ENCODE measurements around the gene ICOS.

ICOS gene

GRCh38 chr2:203936535-203936934 is at the start of gene ICOS:
Gene ICOS, plus strand, starts transcription at chr2:203936763. Its CDS starts 52 bp downstream, at chr2:203936815.
- DNase-seq: peak; percentile 91

DNA sequence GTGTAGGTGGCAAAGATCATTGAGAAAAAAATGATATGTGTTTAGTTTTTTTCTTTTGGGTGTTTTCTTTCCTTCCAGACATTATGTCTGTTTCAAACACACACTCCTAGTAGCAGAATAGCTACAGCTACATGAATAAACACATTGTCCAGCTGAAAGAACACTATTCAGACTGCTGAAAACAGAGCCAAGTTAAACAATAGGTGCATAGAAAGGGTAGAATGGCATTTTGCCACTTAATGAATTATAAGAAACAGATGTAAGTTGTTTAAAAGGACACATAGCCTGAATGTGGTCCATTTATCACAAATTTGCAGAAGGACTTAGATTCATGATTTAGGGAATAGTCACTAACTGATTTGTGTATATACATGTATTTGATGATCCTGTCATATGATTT is 48.9 kb upstream of the ICOS start:
- no peak for DNase-seq

- peak; percentile 63 for DNase-seq
Measured at GRCh38 chr2:203889542-203889941, 47.0 kb upstream of the ICOS start.

DNA sequence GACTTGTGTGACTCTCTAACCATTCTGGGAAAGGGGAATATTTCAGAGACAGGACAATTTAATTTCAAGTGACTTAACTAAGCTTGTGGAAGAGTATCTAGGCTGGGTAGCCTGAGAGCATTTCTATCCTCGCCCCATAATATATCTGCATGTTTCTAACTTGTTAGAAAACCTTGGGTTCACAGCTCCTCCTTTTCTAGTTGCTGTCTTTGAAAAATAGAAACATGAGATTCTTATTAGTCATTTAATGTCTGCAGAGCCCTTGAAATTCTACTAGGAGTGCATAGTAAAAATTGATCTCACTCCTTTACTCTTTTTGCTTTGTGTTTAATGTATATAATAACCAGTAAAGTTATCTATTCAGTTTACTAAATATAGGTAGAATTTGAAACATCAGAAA is 46.6 kb upstream of the ICOS start:
- peak; percentile 55 for DNase-seq

- no peak for DNase-seq
Measured at GRCh38 chr2:203890733-203891132, 45.8 kb upstream of the ICOS start.

DNA sequence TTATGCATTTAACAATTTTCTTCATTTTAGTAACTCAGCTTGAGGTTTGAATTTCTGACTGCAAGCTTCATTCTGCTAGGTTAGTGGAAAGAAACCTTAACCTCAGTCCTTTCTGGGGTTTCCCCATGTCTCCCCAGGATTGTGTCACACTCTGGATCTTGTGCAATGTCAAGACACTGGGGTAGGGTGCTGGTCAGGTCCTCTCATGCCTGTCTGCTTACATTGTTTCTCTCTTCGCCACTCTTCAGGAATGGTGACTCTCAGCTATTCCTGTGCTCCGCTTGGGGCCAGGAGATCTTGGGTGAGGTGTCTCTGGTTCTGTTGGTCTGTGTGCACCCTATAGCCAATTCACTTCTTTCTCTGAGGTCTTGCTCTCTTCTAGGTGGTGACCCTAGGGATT is 45.1 kb upstream of the ICOS start:
- DNase-seq: peak; percentile 95

- no peak for DNase-seq
Measured at GRCh38 chr2:203892207-203892606, 44.4 kb upstream of the ICOS start.

GRCh38 chr2:203893401-203893800 is 43.2 kb upstream of the ICOS start:
- no peak for DNase-seq

- DNase-seq: no peak
Measured at GRCh38 chr2:203893840-203894239, 42.7 kb upstream of the ICOS start.

- peak; percentile 86 for DNase-seq
Measured at GRCh38 chr2:203894262-203894661, 42.3 kb upstream of the ICOS start.

DNA sequence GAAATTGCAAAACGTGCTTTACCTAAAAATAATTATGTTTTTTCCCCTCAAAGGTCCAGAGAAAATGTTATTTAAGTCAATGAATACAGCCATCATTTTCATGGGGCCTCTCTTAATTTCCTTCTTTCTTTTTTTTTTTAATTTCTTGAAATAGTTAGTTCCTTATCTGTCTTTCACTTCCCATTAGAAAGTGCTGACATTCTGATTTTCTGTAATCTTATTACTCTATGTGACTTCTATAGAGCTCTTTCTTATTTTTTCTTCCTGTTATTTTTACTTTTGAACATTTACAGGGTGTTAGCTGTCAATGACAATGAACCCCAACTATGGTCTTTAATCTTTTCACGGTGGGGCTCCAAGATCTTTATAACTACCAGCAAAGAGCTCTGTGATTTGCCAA is 39.0 kb upstream of the ICOS start:
- DNase-seq: no peak

GRCh38 chr2:203898657-203899056 is 37.9 kb upstream of the ICOS start:
- no peak for DNase-seq

GRCh38 chr2:203900253-203900652 is 36.3 kb upstream of the ICOS start:
- DNase-seq: no peak

DNA sequence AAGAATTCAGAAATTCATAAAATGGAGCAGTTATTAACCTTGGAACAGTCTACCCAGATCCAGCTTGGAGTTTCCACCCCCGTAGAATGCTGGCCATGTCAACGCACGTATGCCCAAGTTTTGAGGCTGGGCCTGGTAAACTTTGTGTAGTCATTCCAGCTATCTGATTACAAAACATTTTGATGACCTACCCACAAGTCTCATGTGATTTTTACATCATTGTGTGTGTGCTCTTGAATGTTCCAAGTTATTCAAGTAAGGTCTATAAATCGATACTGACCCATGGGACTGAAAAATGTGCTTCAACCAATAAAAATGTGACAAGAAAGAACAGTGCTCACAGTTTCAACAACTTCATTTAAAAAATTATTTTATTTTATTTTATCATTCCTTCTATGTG is 32.5 kb upstream of the ICOS start:
- DNase-seq: no peak

DNA sequence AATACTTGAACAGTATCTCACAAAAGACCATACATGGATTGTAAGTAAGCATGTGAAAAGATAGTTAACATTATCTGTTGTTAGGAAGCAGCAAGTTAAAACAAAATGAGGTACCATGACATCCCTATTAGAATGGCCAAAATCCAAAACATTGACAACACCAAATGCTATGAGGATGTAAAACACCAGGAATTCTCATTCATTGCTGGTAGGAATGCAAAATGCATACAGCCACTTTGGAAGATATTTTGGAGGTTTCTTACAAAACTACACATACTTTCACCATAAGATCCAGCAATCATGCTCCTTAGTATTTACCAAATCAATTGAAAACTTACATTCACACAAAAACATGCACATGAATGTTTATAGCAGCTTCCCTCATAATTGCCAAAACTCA is 30.9 kb upstream of the ICOS start:
- no peak for DNase-seq

DNA sequence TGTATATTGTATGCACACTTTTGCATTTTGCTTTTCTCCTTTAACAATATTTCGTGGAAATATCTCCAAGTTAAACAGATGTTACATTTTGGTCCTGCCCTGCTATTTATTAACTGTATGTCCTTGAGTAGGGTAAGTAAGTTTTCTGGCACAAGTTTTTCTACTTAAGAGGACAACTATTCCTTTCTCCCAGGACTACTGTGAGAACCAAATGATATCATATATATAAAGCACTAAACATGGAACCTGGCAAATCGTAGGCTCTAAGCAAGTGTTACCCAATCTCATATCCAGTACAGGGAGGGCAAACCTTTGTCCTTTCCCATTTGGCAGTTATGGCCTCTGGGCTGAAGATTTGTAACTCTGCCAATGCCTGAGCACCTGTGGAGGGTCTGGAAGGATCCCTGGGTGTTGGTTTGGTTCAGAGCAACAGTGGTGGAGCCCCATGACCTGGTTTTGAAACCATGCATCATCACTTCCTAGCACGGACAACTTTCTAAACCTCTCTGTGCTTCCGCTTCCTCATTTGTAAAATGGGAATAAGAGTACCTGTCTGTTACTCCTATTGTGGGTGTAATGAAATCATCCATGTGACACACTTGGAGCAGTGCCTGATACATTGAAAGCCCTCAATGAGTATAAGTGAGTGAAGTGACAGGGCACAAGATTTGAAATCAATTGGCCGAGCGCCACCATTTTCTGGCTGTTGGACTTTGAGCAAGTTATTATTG is 28.3 kb upstream of the ICOS start:
- DNase-seq: no peak

DNA sequence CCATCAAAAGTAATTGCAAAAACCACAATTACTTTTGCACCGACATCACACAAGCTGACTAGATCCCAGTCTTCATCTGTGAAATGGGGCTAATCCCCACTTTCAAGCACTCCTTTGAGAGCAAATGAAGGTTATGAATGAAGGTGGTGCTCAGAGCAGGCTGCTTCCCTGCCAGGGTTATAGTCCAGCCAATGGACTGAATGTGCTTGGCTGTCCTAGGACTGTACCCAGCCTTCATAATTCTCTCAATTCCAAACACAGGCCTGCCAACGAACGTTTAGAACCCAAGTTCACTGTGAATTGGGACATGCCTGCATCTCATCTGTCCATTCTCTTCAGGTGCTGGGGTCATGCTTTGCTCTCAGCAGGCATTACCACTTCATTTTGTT is 27.8 kb upstream of the ICOS start:
- no peak for DNase-seq

GRCh38 chr2:203909261-203909967 is 27.1 kb upstream of the ICOS start:
- DNase-seq: peak; percentile 71

GRCh38 chr2:203909974-203910373 is 26.6 kb upstream of the ICOS start:
- DNase-seq: peak; percentile 85

DNA sequence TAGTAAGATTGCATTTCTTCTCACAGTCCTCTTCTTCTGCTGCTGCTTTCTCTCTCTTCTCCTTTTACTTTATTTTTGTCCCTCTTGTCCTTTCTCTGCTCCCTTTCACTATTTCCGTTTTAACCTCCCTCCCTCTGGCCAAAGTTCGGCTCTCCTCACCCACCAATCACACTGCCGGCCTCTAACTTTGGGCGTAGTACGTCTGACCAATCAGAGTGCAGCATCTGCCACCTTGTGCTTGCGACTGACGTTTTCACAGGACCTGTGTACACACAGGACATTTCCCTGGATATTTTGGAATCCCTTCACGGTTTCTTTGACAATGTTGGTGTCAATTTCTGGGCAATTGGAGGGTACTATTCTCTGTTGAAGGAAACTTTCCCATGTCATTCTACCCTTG is 22.6 kb upstream of the ICOS start:
- DNase-seq: no peak

DNA sequence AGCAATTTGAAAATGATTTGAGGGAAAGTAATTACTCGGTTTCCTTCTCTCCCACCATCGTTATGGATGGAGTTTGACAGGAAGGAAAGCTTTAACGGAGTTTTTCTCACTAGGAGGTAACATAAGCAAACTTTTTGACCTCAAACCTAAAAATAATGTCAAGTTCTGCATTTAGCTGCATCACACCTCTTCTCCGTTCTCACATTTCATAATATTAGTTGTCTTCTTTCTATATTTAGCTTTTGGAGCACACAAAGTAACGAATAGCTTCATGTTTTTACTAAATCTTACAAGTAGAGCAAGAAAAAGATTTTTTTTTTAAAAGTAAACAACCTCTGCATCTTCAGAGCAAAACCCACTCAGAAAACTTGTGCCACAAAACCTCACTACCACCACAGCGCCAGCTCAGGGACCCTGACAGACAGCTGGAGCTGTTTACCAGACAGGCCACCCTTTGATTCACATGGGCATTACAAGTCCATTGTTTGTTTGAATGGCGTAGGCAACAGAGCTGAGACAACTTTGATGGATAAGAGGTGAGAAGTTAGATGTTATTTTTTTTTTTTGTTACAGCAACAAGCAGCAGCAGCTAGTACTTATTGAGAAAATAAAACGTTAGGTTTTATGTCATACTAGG is 21.9 kb upstream of the ICOS start:
- no peak for DNase-seq

- no peak for DNase-seq
Measured at GRCh38 chr2:203915256-203915655, 21.3 kb upstream of the ICOS start.

- DNase-seq: no peak
Measured at GRCh38 chr2:203916756-203917155, 19.8 kb upstream of the ICOS start.

GRCh38 chr2:203918264-203918663 is 18.3 kb upstream of the ICOS start:
- DNase-seq: no peak

All from activated CD4-positive, alpha-beta T cell treated with anti-CD3 and anti-CD28 coated beads, Interleukin-2, amount 50 U/mL, for 16 hours (primary cell).